NCI-H146 (cell line): Measurements from ENCODE around the gene PARP9.

ENCODE experiments used
- DNase-seq: peaks from one replicate; lab custom pipeline; 2025; lab: John Stamatoyannopoulos, UW

The PARP9 gene

GRCh38 chr3:122564155-122564912 lies at the start of gene PARP9, which contains the start of gene DTX3L:
Gene PARP9 (minus strand): TSS chr3:122564300. CDS start chr3:122559620, 4,680 bp downstream.
Gene DTX3L (plus strand): TSS chr3:122564338. CDS start chr3:122564427, 89 bp downstream.
- peak; percentile 87 for DNase-seq

- no peak for DNase-seq
Observed at GRCh38 chr3:122612696-122613095, 48.6 kb upstream of the PARP9 start.

GRCh38 chr3:122609798-122610559 lies 45.9 kb upstream of the PARP9 start:
- no peak for DNase-seq

DNA sequence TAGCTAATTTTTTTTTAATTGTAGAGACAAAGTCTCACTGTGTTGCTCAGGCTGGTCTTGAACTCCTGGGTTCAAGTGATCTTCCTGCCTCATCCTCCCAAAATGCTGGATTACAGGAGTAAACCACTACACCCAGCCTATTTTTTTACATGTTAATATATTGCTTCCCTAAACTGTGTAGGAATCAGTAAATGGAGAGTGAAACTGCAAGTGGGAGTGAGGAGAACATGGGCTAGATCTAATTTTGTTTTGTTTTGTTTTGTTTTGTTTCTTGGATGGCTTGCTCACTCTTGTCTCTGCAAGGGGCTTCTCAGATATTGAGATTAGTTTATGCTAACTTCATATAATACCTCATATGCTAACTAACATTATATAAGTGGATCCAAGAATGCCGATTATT lies 44.8 kb upstream of the PARP9 start:
- no peak for DNase-seq

DNA sequence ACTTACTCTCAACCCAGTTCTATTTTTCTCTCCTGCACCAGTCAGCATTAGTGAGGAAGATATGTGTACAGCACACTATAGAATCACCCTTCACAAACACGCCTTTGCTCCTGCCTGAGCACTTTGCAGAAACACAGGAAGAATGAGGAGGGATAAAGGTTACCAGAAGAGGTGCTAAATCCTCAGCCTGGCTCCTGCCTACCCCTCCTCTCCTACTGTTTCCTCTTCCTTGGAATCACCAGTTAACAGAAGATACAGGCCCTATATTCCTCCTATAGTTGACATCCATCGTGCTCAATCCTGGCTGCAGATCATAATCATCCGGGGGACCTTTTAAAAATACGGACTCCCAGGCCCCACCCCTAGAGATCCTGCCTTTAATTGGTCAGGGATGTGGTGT lies 42.2 kb upstream of the PARP9 start:
- DNase-seq: no peak

DNA sequence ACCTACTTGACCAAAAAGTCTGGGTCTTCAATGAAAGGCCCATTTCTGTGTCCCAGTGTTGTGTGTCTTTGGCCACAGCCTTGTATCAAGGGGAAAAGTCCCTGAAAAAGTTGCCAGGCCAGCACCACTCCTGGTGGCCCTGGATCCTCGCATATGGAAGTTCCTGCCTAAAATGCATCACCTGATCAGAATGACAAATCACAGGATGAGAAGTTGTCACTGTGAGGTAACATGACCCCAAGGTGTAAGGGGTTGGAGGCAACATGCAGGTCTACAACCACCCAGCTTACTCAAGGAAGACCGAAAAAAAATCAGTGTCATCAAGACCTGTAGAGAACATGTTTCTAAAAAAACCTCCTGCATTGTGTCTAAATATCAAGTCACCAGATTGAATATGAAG lies 39.0 kb upstream of the PARP9 start:
- no peak for DNase-seq

DNA sequence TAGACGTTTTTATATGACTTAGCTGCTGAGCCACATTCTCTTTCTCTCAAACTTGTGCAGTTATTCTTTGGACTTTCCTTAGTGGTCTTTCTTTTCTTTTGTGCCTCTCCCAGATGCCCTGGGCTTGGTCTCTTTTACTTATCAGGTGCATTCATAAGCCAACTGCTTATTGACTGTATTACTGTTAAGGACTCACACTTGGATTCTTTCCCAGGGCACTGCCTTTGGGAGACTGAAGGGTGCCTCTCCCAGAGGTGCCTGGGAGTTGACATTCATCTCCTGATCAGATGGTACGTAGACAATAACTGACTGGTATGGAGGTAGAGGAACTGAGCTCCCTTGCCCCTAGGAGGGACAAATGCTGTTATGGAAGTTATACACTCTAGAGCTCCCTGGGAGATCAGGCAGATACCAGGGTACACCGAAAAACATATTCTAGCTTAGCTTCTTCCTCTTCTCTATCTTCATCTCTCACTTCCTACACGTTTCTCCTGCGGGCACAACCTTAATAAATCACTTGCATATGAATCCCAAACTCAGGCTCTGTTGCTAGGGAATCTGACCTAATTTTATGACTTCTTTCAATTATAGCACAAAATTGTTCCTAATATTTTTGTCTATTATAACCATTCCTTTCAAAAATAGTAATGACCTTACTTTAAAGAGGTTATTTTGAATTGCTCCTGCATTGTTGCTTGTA lies 38.1 kb upstream of the PARP9 start:
- DNase-seq: no peak

DNA sequence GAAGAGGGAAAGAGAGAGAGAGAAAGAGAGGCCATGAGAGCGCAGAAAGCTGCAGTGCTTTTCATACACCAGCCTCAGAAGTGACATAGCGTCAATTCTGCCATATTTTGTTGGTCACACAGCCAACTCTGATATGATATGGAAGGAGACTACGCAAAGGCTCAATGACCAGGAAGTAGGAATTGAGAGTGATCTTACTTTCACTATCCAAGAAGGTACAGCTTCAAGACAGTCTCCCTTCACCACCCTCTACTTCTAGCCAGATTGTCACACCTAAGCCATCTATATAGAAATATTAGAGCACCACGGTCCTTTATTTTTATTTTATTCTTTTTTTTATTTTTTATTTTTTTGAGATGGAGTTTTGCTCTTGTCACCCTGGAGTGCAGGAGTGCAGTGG lies 34.5 kb upstream of the PARP9 start:
- DNase-seq: no peak

- DNase-seq: no peak
Observed at GRCh38 chr3:122598151-122598550, 34.1 kb upstream of the PARP9 start.

- no peak for DNase-seq
Observed at GRCh38 chr3:122594025-122594424, 29.9 kb upstream of the PARP9 start.

DNA sequence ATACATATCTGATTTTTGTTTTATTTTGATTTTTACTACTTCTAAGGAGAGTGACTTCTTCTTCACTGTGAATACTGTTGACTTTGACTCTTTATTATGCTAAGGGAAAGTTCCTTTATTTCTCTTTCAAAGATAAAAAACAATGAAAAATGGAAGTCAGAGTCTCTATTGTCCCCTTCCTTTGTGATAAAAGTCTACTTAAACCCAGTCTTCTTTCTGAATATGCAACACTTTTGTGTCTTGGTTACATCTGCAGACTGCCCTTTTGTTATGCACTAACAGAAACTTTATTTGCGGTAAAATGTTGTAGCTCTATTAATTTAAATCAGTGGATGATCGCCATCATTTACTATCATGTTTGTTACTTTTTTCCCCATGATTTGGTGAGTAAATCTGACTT lies 26.5 kb upstream of the PARP9 start:
- DNase-seq: no peak

- DNase-seq: no peak
Observed at GRCh38 chr3:122589297-122589696, 25.2 kb upstream of the PARP9 start.

DNA sequence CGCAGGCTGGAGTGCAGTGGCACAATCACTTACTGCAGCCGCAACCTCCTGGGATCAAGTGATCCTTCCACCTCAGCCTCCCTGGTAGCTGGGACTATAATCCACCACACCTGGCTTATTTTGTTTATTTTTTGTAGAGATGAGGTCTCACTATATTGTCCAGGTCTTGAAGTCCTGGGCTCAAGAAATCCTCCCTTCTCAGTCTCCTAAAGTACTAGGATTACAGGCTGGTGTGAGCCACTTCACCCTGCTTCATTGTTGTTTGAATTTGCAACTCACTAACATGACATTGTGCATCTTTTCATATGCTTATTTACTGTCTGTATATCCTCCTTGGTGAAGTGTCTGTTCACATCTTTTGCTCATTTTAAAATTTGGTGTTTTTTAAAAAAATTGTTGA lies 23.5 kb upstream of the PARP9 start:
- no peak for DNase-seq

DNA sequence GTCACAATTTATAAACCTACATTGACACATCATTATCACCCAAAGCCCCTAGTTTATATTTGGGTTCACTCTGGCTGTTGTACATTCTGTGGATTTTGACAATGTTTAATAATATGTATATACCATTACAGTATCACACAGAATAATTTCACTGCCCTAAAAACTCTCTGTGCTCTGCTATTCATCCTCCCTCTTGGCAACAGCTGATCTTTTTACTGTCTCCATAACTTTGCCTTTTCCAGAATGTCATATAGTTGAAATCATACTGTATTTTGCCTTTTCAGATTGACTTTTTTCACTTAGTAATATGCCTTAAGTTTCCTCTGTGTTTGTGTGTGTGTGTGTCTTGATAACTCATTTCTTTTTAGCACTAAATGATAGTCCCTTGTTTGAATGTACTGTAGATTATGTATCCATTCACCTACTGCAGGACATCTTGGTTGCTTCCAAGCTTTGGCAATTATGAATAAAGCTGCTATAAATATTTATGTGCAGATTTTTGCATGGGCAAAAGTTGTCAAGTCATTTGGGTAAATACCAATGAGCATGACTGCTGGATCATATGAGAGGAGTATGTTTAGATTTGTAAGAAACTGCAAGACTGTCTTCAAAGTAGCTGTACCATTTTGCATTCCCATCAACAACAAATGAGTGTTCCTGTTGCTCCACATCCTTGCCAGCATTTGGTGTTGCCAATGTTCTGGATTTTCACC lies 22.8 kb upstream of the PARP9 start:
- no peak for DNase-seq

GRCh38 chr3:122586098-122586497 lies 22.0 kb upstream of the PARP9 start:
- no peak for DNase-seq

DNA sequence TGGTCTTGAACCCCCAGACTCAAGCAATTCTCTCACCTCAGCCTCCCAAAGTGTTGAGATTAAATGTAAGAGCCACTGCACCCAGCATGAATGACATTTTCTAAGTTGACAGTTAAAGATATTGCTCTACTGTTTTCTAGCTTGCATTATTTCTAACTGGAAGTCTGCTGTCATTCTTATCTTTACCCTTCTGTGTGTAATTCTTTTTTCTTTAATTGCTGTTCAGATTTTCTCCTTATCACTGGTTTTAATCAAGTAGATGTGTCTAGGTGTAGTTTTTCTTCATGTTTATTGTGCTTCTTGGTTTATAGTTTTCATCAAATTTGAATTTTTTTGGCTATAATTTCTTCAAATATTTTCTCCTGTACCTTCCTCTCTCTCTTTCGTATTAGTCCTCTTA lies 18.3 kb upstream of the PARP9 start:
- DNase-seq: no peak

DNA sequence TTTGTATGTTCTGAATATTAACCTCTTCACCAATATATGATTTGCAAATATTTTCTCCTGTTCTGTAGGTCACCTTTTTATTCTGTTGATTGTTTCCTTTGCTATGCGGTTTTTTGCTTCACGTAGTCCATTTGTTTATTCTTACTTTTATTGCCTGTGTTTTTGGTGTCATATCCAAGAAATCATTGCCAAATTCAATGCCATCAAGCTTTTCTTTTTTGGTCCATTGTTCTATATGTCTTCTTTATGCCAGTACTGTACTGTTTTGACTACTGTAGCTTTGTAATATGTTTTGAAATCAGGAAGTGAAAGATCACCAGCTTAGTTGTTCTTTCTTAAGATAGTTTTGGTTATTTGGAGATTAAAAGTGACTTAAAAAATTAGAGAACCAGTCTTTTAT lies 17.5 kb upstream of the PARP9 start:
- DNase-seq: no peak

DNA sequence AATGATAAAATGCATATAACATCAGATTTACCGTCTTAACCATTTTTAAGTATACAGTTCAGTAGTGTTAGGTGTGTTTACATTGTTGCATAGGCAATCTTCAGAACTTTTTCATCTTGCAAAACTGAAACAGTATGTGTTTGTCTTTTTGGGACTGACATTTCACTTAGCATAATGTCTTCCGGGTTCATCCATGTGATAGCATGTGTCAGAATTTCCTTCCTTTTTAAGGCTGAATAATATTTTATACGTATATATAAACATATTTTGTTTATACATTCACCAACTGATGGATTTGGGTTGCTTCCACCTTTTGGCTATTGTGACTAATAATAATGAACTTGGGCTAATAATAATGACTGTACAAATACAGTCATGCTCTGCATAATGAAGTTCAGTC lies 16.4 kb upstream of the PARP9 start:
- DNase-seq: no peak

GRCh38 chr3:122578069-122578740 lies 14.1 kb upstream of the PARP9 start:
- DNase-seq: no peak

GRCh38 chr3:122577409-122578031 lies 13.4 kb upstream of the PARP9 start, which contains the start of gene PARP15:
Gene PARP15 (plus strand): TSS chr3:122577650. CDS start chr3:122577668, 18 bp downstream.
- no peak for DNase-seq
